Measurements from ENCODE around the gene MARK4. TPM values are rescaled to one million over a fixed set of nuclear protein-coding genes. Genes with fewer than 3 reads are reported as not detected.

The MARK4 gene
- total RNA-seq, 1 experiment from 2014 or later: 49.4 TPM

DNA sequence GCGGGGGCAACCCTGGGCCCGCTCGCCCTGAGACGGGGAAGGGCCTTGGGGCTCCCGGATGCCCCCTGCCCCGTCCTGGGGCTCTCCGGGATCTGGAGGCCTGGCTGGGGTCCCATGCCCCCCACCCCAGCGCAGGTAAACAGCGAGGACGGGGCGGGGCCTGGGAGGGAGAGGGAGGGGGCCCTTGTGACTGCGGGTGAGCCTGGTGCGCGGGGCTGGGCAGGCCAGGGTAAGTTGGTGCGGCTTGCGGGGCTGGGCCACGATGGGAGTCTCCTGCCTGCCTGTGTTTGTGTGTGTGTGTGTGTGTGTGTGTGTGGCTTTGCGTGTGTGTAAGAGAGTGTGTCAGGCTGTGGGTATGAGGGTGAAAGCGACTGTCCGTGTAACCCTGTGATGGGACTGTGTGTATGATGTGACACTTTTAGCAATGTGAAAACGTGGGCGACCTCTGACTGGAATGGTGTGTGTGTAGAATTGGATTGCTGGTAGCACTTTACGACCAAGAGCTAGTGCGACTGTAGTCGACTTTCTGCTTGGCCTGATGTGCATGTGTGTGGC lies 89.9 kb downstream of the MARK4 start:
- Histone ChIP-seq H4K20me1 (ENCODE audit: insufficient read depth) (no peaks in the 10 kb centered on the region), H3K27ac (no peak overlapping the region), H3K36me3 (ENCODE audit: low read depth) (no peaks in the 10 kb centered on the region), H2AFZ (peak overlapping the region; percentile 75), H3K27me3 (ENCODE audit: insufficient read depth, low read depth) (no peaks in the 10 kb centered on the region), H3K79me2 (ENCODE audit: low read depth) (no peaks in the 10 kb centered on the region), H3K9me2 (ENCODE audit: insufficient read depth) (no peaks in the 10 kb centered on the region), H3F3A (ENCODE audit: insufficient read depth, low read depth) (peaks cover 28% of the 10 kb centered on the region), H3K4me1 (replicated peaks; ENCODE audit: insufficient read depth) (peaks cover 4% of the 10 kb centered on the region), H3K9me3 (ENCODE audit: insufficient read depth, low read depth) (no peaks in the 10 kb centered on the region; the same call in 1 of the 2 replicates), H3K4me2 (peak overlapping the region; percentile 78), H3K4me3 (peak overlapping the region; percentile 56)
- CTCF ChIA-PET: no interaction called here
- DNase-seq: peak in 1 of 2 experiments; percentile 34
- POLR2A ChIA-PET (ENCODE audit: unreplicated experiment): no interaction called here
- BruUV-seq (replicated peaks): no TSS peak
- intact Hi-C loops (cut with micrococcal nuclease; ENCODE audit: unreplicated experiment): no loop called here
- TF ChIP-seq EZH2 (IDR thresholded peaks at IDR 0.05; ENCODE audit: low read depth): no peak
- TF ChIP-seq, protein P1, sequence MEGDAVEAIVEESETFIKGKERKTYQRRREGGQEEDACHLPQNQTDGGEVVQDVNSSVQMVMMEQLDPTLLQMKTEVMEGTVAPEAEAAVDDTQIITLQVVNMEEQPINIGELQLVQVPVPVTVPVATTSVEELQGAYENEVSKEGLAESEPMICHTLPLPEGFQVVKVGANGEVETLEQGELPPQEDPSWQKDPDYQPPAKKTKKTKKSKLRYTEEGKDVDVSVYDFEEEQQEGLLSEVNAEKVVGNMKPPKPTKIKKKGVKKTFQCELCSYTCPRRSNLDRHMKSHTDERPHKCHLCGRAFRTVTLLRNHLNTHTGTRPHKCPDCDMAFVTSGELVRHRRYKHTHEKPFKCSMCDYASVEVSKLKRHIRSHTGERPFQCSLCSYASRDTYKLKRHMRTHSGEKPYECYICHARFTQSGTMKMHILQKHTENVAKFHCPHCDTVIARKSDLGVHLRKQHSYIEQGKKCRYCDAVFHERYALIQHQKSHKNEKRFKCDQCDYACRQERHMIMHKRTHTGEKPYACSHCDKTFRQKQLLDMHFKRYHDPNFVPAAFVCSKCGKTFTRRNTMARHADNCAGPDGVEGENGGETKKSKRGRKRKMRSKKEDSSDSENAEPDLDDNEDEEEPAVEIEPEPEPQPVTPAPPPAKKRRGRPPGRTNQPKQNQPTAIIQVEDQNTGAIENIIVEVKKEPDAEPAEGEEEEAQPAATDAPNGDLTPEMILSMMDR (conservative IDR thresholded peaks at IDR 0.05): no peak

DNA sequence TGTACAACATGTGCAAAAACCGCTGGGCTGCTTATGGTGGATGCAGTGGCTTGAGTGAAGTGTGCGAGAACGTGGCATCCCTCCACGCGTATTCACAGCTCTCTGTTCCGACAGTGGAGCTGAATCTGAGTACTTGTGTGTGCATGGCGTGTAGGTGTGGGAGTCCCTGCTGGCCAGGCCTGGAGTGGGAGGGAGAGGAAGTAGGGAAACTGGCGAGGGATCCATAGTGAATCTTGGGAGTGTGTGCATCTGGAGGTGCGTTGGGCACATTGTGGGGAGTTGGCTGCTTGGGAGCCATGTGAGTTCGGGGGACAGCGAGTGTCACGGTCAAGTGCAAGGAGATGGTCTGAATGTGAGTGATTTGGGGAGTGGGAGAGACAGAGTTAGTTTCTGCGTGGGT lies 91.8 kb downstream of the MARK4 start:
- no peak for DNase-seq
- no peaks in the 10 kb centered on the region for H4K20me1 ChIP-seq (ENCODE audit: insufficient read depth)
- CTCF ChIA-PET: no interaction called here
- no peak for TF ChIP-seq EZH2 (IDR thresholded peaks at IDR 0.05; ENCODE audit: low read depth)
- TF ChIP-seq, protein P1 (conservative IDR thresholded peaks at IDR 0.05): no peak
- no peaks in the 10 kb centered on the region for H3K27me3 ChIP-seq (ENCODE audit: insufficient read depth, low read depth)
- H3K79me2 ChIP-seq (ENCODE audit: low read depth): no peaks in the 10 kb centered on the region
- no peak overlapping the region for H3K4me3 ChIP-seq
- H3K4me1 ChIP-seq (replicated peaks; ENCODE audit: insufficient read depth): peaks cover 4% of the 10 kb centered on the region
- H3F3A ChIP-seq (ENCODE audit: insufficient read depth, low read depth): peaks cover 16% of the 10 kb centered on the region; the same call in 1 of the 2 replicates
- H3K4me2 ChIP-seq: no peak overlapping the region
- no peaks in the 10 kb centered on the region for H3K36me3 ChIP-seq (ENCODE audit: low read depth)
- intact Hi-C loops (cut with micrococcal nuclease; ENCODE audit: unreplicated experiment): no loop called here
- H3K27ac ChIP-seq: no peak overlapping the region
- POLR2A ChIA-PET (ENCODE audit: unreplicated experiment): no interaction called here
- H2AFZ ChIP-seq: no peak overlapping the region
- no peaks in the 10 kb centered on the region for H3K9me2 ChIP-seq (ENCODE audit: insufficient read depth)
- H3K9me3 ChIP-seq (ENCODE audit: insufficient read depth, low read depth): no peaks in the 10 kb centered on the region; the same call in 1 of the 2 replicates
- BruUV-seq (replicated peaks): no TSS peak

DNA sequence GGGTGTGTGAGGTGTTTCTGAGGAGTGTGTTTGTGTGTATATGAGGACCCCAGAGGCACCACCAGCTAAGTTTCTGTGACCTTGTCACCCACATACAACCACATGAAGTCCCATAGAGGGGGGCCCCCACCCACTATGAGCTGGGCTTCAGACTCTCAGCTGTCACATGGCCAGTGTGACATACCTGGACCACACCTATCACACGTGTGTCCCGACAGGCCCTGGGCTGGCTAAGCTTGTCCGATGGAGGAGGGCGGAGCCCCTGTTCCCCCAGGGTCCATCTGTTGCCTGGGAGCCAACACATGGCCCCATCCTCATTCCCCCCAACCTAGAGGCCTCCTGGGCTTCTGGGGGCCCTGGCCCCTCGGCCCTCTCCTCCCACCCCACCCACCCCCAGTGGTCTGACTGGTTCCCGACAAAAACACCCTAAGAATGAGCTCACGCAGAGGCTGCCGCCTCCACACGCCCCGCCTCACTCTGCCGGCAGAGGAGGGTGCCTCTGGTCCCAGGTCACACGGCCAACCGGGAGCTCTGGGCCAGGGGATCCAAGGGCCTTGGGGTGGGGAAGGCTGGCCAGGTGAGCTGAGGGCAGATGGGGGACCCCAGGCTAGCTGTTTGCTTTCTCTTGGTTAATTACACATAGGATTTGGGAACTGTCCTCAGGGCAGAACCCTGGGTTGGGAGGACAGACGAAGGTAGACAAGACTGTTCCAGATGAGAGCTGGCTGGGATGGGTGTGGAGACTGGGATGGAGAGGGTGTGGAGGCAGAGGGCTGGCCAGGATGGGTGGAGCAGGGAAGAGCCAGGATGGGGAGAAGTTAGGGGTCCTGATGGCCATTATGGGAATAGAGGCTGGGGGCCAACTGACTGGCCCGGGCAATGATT lies 93.8 kb downstream of the MARK4 start:
- no TSS peak for BruUV-seq (replicated peaks)
- Histone ChIP-seq H3K27me3 (ENCODE audit: insufficient read depth, low read depth) (no peaks in the 10 kb centered on the region), H4K20me1 (ENCODE audit: insufficient read depth) (no peaks in the 10 kb centered on the region), H3K4me2 (no peak overlapping the region), H3F3A (ENCODE audit: insufficient read depth, low read depth) (peaks cover 13% of the 10 kb centered on the region; the same call in 1 of the 2 replicates), H3K4me1 (replicated peaks; ENCODE audit: insufficient read depth) (peaks cover 4% of the 10 kb centered on the region), H3K79me2 (ENCODE audit: low read depth) (no peaks in the 10 kb centered on the region), H3K27ac (no peak overlapping the region), H3K9me3 (ENCODE audit: insufficient read depth, low read depth) (no peaks in the 10 kb centered on the region; the same call in 1 of the 2 replicates), H2AFZ (no peak overlapping the region), H3K9me2 (ENCODE audit: insufficient read depth) (no peaks in the 10 kb centered on the region), H3K4me3 (no peak overlapping the region), H3K36me3 (ENCODE audit: low read depth) (no peaks in the 10 kb centered on the region)
- no peak for TF ChIP-seq EZH2 (IDR thresholded peaks at IDR 0.05; ENCODE audit: low read depth)
- TF ChIP-seq, protein P1 (conservative IDR thresholded peaks at IDR 0.05): no peak
- DNase-seq: no peak
- intact Hi-C loops (cut with micrococcal nuclease; ENCODE audit: unreplicated experiment): no loop called here
- POLR2A ChIA-PET (ENCODE audit: unreplicated experiment): interaction anchor here (0.7 kb wide), 1 partner anchor 455 kb away, joined by 5 read pairs; no protein-coding TSS in a partner anchor
- CTCF ChIA-PET: interaction anchor here (0.6 to 0.7 kb wide), 2 partner anchors 253 to 692 kb away, joined by 4 to 5 read pairs; no protein-coding TSS in a partner anchor
